Panc1 (cell line): ENCODE data around the gene AHCY. TPM values are rescaled to one million over a fixed set of nuclear protein-coding genes. Genes with fewer than 3 reads are reported as not detected.
"Not testable (repeated sequence)": the region's sequence is repeated elsewhere in the genome, so short reads cannot be mapped to it uniquely, and the experiment has no call there.

Experiments used
- ATAC-seq: fragments of 200-7000 bp; cut with Tn5 transposase; 2 replicates; pipeline ENCODE4 v1.9.1; 2020; ENCODE audit warnings: mild to moderate bottlenecking, moderate library complexity
- BruUV-seq: library from RNA; stranded (reverse); fragments of 400-500 nt; replicated peaks from 2 replicates; lab custom pipeline; 2021; lab: Mats Ljungman, UMichigan
- CTCF ChIA-PET: fragments of 300-600 bp; sonication (Branson Sonifier 250); formaldehyde crosslinking; loops from one replicate; lab custom pipeline; 2022; ENCODE audit warnings: antibody characterized with exemption; lab: Charles Lee
- POLR2A ChIA-PET: fragments of 300-600 bp; sonication (Branson Sonifier 250); formaldehyde crosslinking; loops from one replicate; lab custom pipeline; 2022; ENCODE audit warnings: antibody characterized with exemption; lab: Charles Lee
- DNase-seq: peaks from one replicate; pipeline ENCODE4 v3.0.0-alpha.2; 2010; ENCODE audit warnings: low read depth, low spot score
- H3K27ac ChIP-seq: 2 replicates; pipeline ENCODE4 v1.5.1; 2011; ENCODE audit warnings: mild to moderate bottlenecking, low read length, inconsistent platforms
- H3K27me3 ChIP-seq: fragments of 200-500 bp; sonication (Bioruptor generic); 2 replicates; pipeline ENCODE4 v1.6.0; 2014; ENCODE audit warnings: low read length, inconsistent platforms; ENCODE audit not compliant: control insufficient read depth, insufficient read depth
- H3K36me3 ChIP-seq: fragments of 200-500 bp; sonication (Bioruptor generic); 2 replicates; pipeline ENCODE4 v1.5.1; 2014; ENCODE audit warnings: inconsistent platforms, mild to moderate bottlenecking, low read length, moderate library complexity; ENCODE audit not compliant: control insufficient read depth, insufficient read depth
- H3K4me1 ChIP-seq: 2 replicates; pipeline ENCODE4 v1.5.1; 2011; ENCODE audit warnings: inconsistent platforms, mild to moderate bottlenecking, low read length, moderate library complexity; ENCODE audit not compliant: control insufficient read depth, insufficient read depth
- H3K4me3 ChIP-seq, 2 experiments: 2 replicates each; pipeline ENCODE4 v1.5.1; 2011 to 2012; ENCODE audit warnings: low read depth in 2 of 2, low read length in 2 of 2, mild to moderate bottlenecking in 2 of 2, inconsistent platforms in 1 of 2, moderate library complexity in 1 of 2
- H3K9me3 ChIP-seq: fragments of 200-500 bp; sonication (Bioruptor generic); 2 replicates; pipeline ENCODE4 v1.5.1; 2014; ENCODE audit warnings: low read depth, mild to moderate bottlenecking, inconsistent platforms, low read length, moderate library complexity; ENCODE audit not compliant: control insufficient read depth, insufficient read depth
- POLR2AphosphoS5 ChIP-seq: IDR thresholded peaks from 2 replicates; pipeline ENCODE4 v1.6.1; 2012; ENCODE audit warnings: mild to moderate bottlenecking, low read depth, low read length, moderate library complexity
- SIN3A ChIP-seq: IDR thresholded peaks from 2 replicates; pipeline ENCODE4 v1.6.1; 2012; ENCODE audit warnings: low read depth, mild to moderate bottlenecking, low read length, moderate library complexity, borderline replicate concordance; ENCODE audit not compliant: insufficient read depth
- TCF7L2 ChIP-seq: IDR thresholded peaks from 2 replicates; pipeline ENCODE4 v1.6.1; 2011; ENCODE audit warnings: mild to moderate bottlenecking, low read depth, low read length, inconsistent platforms
- in situ Hi-C: cut with HindIII; loops from 2 replicates; pipeline ENCODE4 v1.10.0; 2016; ENCODE audit warnings: low sequenced_read_pairs, low pct_unique_long_range_greater_than_20kb
- intact Hi-C: fragments of 100-400 bp; cut with micrococcal nuclease; formaldehyde crosslinking; loops from one replicate; pipeline ENCODE4 v1.10.0; 2022; ENCODE audit not compliant: unreplicated experiment
- total RNA-seq: library from RNA; stranded (reverse); gene quantifications from one replicate; pipeline ENCODE4 v1.2.1, GENCODE V29; 2021; ENCODE audit not compliant: unreplicated experiment
- TF ChIP-seq, protein P1 (sequence below), 2 experiments: IDR thresholded peaks; 2 replicates each; pipeline ENCODE4 v1.6.1; 2011 to 2012; ENCODE audit warnings: low read depth in 2 of 2, control low read depth in 1 of 2, low read length in 1 of 2, mild to moderate bottlenecking in 1 of 2, moderate library complexity in 1 of 2; ENCODE audit not compliant: insufficient read depth in 1 of 2
- TF ChIP-seq, protein P2 (sequence below): fragments of 450-650 bp; IDR thresholded peaks from 2 replicates; pipeline ENCODE4 v1.5.1; 2017; ENCODE audit warnings: mild to moderate bottlenecking

AHCY gene
- total RNA-seq, 1 experiment from 2014 or later, result 171 TPM

DNA sequence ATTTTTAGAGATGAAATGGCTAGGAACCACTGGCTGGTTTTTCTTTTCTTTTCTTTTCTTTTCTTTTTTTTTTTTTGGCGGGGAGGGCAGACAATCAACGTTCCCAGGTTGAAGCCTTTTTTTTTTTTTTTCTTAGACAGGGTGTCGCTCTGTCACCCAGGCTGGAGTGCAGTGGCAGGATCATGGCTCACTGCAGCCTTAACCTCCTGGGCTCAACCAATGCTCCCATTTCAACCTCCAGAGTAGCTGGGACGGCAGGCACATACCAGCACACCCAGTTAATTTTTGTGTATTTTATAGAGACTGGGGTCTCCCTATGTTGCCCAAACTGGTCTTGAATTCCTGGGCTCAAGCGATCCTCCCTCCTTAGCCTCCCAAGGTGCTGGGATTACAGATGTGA is 41.1 kb upstream of the AHCY start:
- Histone ChIP-seq H3K27ac (no peak overlapping the region), H3K4me3 (no peak overlapping the region), H3K27me3 (no peaks in the 10 kb centered on the region), H3K36me3 (no peaks in the 10 kb centered on the region), H3K4me1 (no peaks in the 10 kb centered on the region), H3K9me3 (no peaks in the 10 kb centered on the region)
- intact Hi-C loops (no loop called here), in situ Hi-C loops (no loop called here)
- POLR2A ChIA-PET, result interaction anchor here (0.5 to 0.6 kb wide), 2 partner anchors 41 to 97 kb away, joined by 3 to 4 read pairs; partner anchors contain the start of gene AHCY
- ATAC-seq (no peak), DNase-seq (no peak)
- BruUV-seq, result no TSS peak
- CTCF ChIA-PET, result no interaction called here
- TF ChIP-seq TCF7L2, result no peak
- TF ChIP-seq, protein P1, sequence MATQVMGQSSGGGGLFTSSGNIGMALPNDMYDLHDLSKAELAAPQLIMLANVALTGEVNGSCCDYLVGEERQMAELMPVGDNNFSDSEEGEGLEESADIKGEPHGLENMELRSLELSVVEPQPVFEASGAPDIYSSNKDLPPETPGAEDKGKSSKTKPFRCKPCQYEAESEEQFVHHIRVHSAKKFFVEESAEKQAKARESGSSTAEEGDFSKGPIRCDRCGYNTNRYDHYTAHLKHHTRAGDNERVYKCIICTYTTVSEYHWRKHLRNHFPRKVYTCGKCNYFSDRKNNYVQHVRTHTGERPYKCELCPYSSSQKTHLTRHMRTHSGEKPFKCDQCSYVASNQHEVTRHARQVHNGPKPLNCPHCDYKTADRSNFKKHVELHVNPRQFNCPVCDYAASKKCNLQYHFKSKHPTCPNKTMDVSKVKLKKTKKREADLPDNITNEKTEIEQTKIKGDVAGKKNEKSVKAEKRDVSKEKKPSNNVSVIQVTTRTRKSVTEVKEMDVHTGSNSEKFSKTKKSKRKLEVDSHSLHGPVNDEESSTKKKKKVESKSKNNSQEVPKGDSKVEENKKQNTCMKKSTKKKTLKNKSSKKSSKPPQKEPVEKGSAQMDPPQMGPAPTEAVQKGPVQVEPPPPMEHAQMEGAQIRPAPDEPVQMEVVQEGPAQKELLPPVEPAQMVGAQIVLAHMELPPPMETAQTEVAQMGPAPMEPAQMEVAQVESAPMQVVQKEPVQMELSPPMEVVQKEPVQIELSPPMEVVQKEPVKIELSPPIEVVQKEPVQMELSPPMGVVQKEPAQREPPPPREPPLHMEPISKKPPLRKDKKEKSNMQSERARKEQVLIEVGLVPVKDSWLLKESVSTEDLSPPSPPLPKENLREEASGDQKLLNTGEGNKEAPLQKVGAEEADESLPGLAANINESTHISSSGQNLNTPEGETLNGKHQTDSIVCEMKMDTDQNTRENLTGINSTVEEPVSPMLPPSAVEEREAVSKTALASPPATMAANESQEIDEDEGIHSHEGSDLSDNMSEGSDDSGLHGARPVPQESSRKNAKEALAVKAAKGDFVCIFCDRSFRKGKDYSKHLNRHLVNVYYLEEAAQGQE (IDR thresholded peaks at IDR 0.05; ENCODE audit: insufficient read depth in 1 of 2, low read depth in 2 of 2, low read length in 1 of 2), result no peak
- no peak for TF ChIP-seq POLR2AphosphoS5
- TF ChIP-seq, protein P2, sequence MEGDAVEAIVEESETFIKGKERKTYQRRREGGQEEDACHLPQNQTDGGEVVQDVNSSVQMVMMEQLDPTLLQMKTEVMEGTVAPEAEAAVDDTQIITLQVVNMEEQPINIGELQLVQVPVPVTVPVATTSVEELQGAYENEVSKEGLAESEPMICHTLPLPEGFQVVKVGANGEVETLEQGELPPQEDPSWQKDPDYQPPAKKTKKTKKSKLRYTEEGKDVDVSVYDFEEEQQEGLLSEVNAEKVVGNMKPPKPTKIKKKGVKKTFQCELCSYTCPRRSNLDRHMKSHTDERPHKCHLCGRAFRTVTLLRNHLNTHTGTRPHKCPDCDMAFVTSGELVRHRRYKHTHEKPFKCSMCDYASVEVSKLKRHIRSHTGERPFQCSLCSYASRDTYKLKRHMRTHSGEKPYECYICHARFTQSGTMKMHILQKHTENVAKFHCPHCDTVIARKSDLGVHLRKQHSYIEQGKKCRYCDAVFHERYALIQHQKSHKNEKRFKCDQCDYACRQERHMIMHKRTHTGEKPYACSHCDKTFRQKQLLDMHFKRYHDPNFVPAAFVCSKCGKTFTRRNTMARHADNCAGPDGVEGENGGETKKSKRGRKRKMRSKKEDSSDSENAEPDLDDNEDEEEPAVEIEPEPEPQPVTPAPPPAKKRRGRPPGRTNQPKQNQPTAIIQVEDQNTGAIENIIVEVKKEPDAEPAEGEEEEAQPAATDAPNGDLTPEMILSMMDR, result no peak
- no peak for TF ChIP-seq SIN3A

DNA sequence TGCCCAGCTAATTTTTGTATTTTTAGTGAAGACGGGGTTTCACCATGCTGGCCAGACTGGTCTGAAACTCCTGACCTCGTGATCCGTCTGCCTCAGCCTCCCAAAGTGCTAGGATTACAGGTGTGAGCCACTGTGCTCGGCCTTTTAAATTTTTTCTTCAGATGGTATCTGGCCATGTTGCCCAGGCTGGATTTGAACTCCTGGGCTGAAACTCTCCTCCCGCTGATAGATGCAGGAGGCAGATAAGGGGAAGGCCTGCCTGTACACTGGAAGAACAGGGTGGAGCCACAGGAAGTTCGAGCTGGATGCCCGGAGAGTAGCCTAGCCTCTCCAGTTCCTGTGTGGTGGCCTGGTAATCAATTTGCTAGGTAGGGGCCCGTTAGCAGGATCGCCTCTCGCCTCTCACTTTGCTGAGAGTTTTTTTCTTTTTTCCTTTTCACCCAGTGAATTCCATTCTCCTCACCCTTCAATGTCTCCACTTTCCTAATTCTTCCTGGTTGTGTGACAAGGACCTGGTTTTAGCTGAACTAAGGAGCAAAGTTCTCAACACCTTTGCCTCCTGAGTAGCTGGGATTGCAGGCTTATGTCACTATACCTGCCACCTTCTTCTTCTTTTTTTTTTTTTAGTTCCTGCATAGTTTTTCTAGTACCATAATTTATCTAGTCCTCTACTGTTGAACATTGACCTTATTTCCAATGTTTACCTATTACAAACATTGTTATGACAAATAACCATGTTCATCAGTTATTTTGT is 40.5 kb upstream of the AHCY start:
- BruUV-seq, result no TSS peak
- no peak for DNase-seq
- no peak overlapping the region for H3K27ac ChIP-seq
- H3K4me3 ChIP-seq, result no peak overlapping the region
- H3K36me3 ChIP-seq, result no peaks in the 10 kb centered on the region
- no peaks in the 10 kb centered on the region for H3K4me1 ChIP-seq
- no peaks in the 10 kb centered on the region for H3K9me3 ChIP-seq
- intact Hi-C loops, result no loop called here
- no peaks in the 10 kb centered on the region for H3K27me3 ChIP-seq
- in situ Hi-C loops, result no loop called here
- CTCF ChIA-PET, result no interaction called here
- no peak for ATAC-seq
- POLR2A ChIA-PET, result interaction anchor here (0.5 to 0.6 kb wide), 2 partner anchors 41 to 96 kb away, joined by 3 to 4 read pairs; partner anchors contain the start of gene AHCY
- TF ChIP-seq TCF7L2, result no peak
- TF ChIP-seq, protein P1 (IDR thresholded peaks at IDR 0.05; ENCODE audit: insufficient read depth in 1 of 2, low read depth in 2 of 2, low read length in 1 of 2), result no peak
- no peak for TF ChIP-seq SIN3A
- no peak for TF ChIP-seq POLR2AphosphoS5
- TF ChIP-seq, protein P2, result no peak

DNA sequence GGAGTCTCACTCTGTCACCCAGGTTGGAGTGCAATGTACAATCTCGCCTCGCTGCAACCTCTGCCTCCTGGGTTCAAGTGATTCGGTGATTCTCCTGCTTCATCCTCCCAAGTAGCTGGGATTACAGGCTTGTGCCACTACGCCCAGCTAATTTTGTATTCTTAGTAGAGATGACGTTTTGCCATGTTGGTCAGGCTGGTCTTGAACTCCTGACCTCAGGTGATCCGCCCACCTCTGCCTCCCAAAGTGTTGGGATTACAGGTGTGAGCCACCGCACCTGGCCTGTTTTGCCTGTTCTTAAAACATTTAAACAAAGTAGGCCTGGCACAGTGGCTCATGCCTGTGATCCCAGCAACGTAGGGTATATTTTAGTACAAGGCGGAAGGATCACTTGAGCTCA is 38.0 kb upstream of the AHCY start:
- ATAC-seq, H3K4me3 ChIP-seq, in situ Hi-C loops, H3K27me3 ChIP-seq, H3K36me3 ChIP-seq, H3K27ac ChIP-seq, DNase-seq, H3K4me1 ChIP-seq, POLR2A ChIA-PET, H3K9me3 ChIP-seq, BruUV-seq, intact Hi-C loops: not testable (repeated sequence)
- CTCF ChIA-PET, result interaction anchor here (0.6 kb wide), 1 partner anchor 37 kb away, joined by 3 read pairs; no protein-coding TSS in a partner anchor
